ENCODE measurements around the gene KLC4. TPM values are rescaled to one million over a fixed set of nuclear protein-coding genes. Genes with fewer than 3 reads are reported as not detected.

Gene KLC4
- total RNA-seq, 3 donors from 2014 or later (not counting 1 experiment from before 2014, with no cell fraction given) = 35.9 to 39.4 (median 37.4) TPM

GRCh38 chr6:43013097-43013842 is 46.2 kb upstream of the KLC4 start:
- TF ChIP-seq CTCF (IDR thresholded peaks at IDR 0.05) = no peak
- peak overlapping the region; percentile 97 for H3K4me3 Mint-ChIP-seq
- no peaks in the 10 kb centered on the region for H3K9me3 ChIP-seq (ENCODE audit: control insufficient read depth, insufficient read depth, low read length)
- peak overlapping the region; percentile 87 to 93 for H3K27ac Mint-ChIP-seq
- H3K4me1 ChIP-seq (ENCODE audit: control insufficient read depth, insufficient read depth, low read length) = peaks cover 40% of the 10 kb centered on the region
- ATAC-seq (no peak), DNase-seq (no peak)
- H3K27me3 Mint-ChIP-seq (ENCODE audit: low read depth in 2 of 2) = no peaks in the 10 kb centered on the region
- H3K36me3 Mint-ChIP-seq = no peaks in the 10 kb centered on the region
- H3K27ac ChIP-seq (ENCODE audit: low read length) = peak overlapping the region; percentile 22
- peaks cover 44% of the 10 kb centered on the region for H3K36me3 ChIP-seq (ENCODE audit: control insufficient read depth, insufficient read depth, low read length)
- H3K9me3 Mint-ChIP-seq = no peaks in the 10 kb centered on the region
- WGBS (ENCODE audit: insufficient coverage) = 6% methylated on average over 25 of the region's 25 CpGs
- H3K27me3 ChIP-seq (ENCODE audit: control insufficient read depth, insufficient read depth, low read length) = no peaks in the 10 kb centered on the region
- H3K4me1 Mint-ChIP-seq = peaks cover 36 to 59% of the 10 kb centered on the region in 2 donors
- H3K4me3 ChIP-seq (ENCODE audit: low read length) = peak overlapping the region; percentile 78
- intact Hi-C loops (cut with micrococcal nuclease) = no loop called here

DNA sequence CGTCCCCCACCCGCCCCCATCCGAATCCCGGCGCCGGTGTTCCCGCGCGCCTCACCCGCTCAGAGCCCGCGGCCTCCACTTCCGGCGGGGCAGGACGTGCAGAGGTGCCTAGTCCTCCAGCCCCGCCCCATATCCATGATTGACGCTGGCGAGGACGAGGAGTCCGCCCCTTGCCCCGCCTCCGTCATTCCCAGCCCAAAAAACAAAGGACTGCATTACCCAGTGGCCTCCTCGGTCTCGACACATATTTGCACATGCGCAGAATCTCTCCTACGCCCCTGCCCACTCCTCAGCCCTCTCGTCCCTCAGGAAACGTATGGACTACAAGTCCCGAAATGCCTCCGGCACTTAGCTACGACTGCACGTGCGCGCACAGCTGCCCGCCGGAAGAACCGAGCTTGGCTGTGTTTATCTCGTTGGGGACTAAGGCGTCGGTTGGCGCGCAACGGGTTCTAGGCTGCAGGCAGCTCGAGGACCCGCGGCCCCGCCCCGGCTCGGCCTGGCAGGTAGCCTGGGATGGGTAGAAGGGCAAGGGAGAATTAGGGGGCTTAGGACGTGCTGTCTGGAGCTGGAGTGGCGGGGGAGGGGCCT is 45.5 kb upstream of the KLC4 start, which contains the start of the genes KLHDC3 and MEA1:
Gene KLHDC3, plus strand, starts transcription at position 407 of the 591 bp plus-strand sequence. CDS start 2,944 bp downstream, outside the sequence.
Gene MEA1, minus strand, starts transcription at position 104 of the 591 bp plus-strand sequence. CDS start 133 bp downstream, outside the sequence.
- Mint-ChIP-seq H3K36me3 (peaks cover 3% of the 10 kb centered on the region), H3K4me3 (peak within 1 kb of the TSS; percentile 97), H3K27ac (peak within 1 kb of the TSS; percentile 87 to 93), H3K4me1 (peaks cover 38 to 59% of the 10 kb centered on the region in 2 donors), H3K27me3 (ENCODE audit: low read depth in 2 of 2) (no peaks in the 10 kb centered on the region), H3K9me3 (no peaks in the 10 kb centered on the region)
- H3K36me3 ChIP-seq (ENCODE audit: control insufficient read depth, insufficient read depth, low read length) = peaks cover 44% of the 10 kb centered on the region
- intact Hi-C loops (cut with micrococcal nuclease) = loop anchor here (1.0 kb wide), 3 partner anchors 30 to 85 kb away; partner anchors contain the start of genes CNPY3, KLC4, MRPL2 and PPP2R5D
- DNase-seq (peak; percentile 86 to 99), ATAC-seq (peak; percentile 90 to 97 (median 90))
- no peaks in the 10 kb centered on the region for H3K27me3 ChIP-seq (ENCODE audit: control insufficient read depth, insufficient read depth, low read length)
- no peak for TF ChIP-seq CTCF (IDR thresholded peaks at IDR 0.05)
- H3K9me3 ChIP-seq (ENCODE audit: control insufficient read depth, insufficient read depth, low read length) = no peaks in the 10 kb centered on the region
- WGBS (ENCODE audit: insufficient coverage) = under 1% methylated on average over 51 of the region's 51 CpGs
- peak within 1 kb of the TSS; percentile 78 for H3K4me3 ChIP-seq (ENCODE audit: low read length)
- peaks cover 40% of the 10 kb centered on the region for H3K4me1 ChIP-seq (ENCODE audit: control insufficient read depth, insufficient read depth, low read length)
- peak within 1 kb of the TSS; percentile 56 for H3K27ac ChIP-seq (ENCODE audit: low read length)

GRCh38 chr6:43014434-43014909 is 45.0 kb upstream of the KLC4 start:
- peak overlapping the region; percentile 56 for H3K27ac ChIP-seq (ENCODE audit: low read length)
- H3K4me1 Mint-ChIP-seq = peaks cover 38 to 63% of the 10 kb centered on the region in 2 donors
- peak overlapping the region; percentile 87 to 93 for H3K27ac Mint-ChIP-seq
- peak overlapping the region; percentile 97 for H3K4me3 Mint-ChIP-seq
- TF ChIP-seq CTCF (IDR thresholded peaks at IDR 0.05) = no peak
- intact Hi-C loops (cut with micrococcal nuclease) = loop anchor here (1.0 kb wide), 3 partner anchors 30 to 85 kb away; partner anchors contain the start of genes CNPY3, KLC4, MRPL2 and PPP2R5D
- peaks cover 41% of the 10 kb centered on the region for H3K36me3 ChIP-seq (ENCODE audit: control insufficient read depth, insufficient read depth, low read length)
- WGBS (ENCODE audit: insufficient coverage) = 1% methylated on average over 7 of the region's 7 CpGs
- no peaks in the 10 kb centered on the region for H3K27me3 ChIP-seq (ENCODE audit: control insufficient read depth, insufficient read depth, low read length)
- H3K27me3 Mint-ChIP-seq (ENCODE audit: low read depth in 2 of 2) = no peaks in the 10 kb centered on the region
- H3K36me3 Mint-ChIP-seq = peaks cover 7% of the 10 kb centered on the region
- H3K9me3 Mint-ChIP-seq = no peaks in the 10 kb centered on the region
- ATAC-seq (no peak), DNase-seq (no peak)
- no peaks in the 10 kb centered on the region for H3K9me3 ChIP-seq (ENCODE audit: control insufficient read depth, insufficient read depth, low read length)
- H3K4me1 ChIP-seq (ENCODE audit: control insufficient read depth, insufficient read depth, low read length) = peaks cover 40% of the 10 kb centered on the region
- H3K4me3 ChIP-seq (ENCODE audit: low read length) = peak overlapping the region; percentile 78
